Measurements from ENCODE around the gene PLCH1.
A peak's percentile ranks its signal among the peaks of the same experiment; 100 is the strongest.

PLCH1 gene, protein sequence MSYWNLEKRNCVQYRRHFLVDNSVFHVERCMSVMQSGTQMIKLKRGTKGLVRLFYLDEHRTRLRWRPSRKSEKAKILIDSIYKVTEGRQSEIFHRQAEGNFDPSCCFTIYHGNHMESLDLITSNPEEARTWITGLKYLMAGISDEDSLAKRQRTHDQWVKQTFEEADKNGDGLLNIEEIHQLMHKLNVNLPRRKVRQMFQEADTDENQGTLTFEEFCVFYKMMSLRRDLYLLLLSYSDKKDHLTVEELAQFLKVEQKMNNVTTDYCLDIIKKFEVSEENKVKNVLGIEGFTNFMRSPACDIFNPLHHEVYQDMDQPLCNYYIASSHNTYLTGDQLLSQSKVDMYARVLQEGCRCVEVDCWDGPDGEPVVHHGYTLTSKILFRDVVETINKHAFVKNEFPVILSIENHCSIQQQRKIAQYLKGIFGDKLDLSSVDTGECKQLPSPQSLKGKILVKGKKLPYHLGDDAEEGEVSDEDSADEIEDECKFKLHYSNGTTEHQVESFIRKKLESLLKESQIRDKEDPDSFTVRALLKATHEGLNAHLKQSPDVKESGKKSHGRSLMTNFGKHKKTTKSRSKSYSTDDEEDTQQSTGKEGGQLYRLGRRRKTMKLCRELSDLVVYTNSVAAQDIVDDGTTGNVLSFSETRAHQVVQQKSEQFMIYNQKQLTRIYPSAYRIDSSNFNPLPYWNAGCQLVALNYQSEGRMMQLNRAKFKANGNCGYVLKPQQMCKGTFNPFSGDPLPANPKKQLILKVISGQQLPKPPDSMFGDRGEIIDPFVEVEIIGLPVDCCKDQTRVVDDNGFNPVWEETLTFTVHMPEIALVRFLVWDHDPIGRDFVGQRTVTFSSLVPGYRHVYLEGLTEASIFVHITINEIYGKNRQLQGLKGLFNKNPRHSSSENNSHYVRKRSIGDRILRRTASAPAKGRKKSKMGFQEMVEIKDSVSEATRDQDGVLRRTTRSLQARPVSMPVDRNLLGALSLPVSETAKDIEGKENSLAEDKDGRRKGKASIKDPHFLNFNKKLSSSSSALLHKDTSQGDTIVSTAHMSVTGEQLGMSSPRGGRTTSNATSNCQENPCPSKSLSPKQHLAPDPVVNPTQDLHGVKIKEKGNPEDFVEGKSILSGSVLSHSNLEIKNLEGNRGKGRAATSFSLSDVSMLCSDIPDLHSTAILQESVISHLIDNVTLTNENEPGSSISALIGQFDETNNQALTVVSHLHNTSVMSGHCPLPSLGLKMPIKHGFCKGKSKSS (N-terminal part only)

DNA sequence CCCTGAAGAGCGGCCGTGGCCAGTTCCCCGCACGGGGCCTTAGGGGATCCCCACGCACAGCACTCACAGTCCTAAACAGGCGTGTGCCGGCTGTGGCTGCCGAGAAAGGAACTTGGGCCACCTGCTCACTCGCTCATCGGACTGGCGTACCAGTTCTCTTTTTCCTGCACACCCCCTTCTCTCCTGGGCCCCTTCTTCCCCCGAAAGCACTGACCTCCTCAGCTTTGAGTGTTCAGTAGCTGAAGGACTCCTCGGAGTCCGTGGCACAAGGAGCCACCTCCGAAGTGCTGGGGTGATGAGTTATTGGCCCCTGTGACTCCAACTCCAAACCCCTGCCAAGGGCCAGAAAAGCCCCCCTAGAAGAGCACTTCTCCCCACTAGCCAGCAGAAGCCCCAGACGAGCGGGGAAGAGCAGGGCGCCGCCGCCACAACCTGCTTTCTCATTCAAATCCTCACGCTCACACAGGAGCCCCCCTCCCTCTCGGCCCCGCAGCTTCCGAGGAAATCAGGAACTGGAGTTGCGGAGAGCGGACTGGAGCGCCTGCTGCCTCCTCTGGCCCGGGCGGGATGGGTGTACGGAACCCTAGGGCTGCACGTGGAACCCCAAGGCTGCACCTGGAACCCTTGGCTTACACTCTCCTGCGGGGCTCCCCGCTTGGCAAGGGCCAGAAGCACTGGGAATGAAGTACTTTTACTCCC is at the start of gene PLCH1:
PLCH1 (minus strand) TSS at position 446 of the 699 bp plus-strand sequence. CDS start 40,847 bp downstream, outside the sequence.
- POLR2A ChIA-PET: interaction anchor here (0.8 to 1.0 kb wide), 2 partner anchors 61 to 101 kb away, joined by 3 to 4 read pairs; partner anchors contain the start of gene C3orf33
- Histone ChIP-seq H3K27ac (ENCODE audit: extremely low read depth, low read depth, low read length) (peak within 1 kb of the TSS; percentile 56; the same call in 1 of the 2 replicates), H3K4me3 (ENCODE audit: low read depth, low read length) (peak within 1 kb of the TSS; percentile 94), H3K36me3 (ENCODE audit: control insufficient read depth in 2 of 2, insufficient read depth in 1 of 2, low read length in 2 of 2) (no peaks in the 10 kb centered on the region), H3K4me1 (ENCODE audit: control insufficient read depth, insufficient read depth, low read length) (peaks cover 16% of the 10 kb centered on the region), H3K9me3 (ENCODE audit: control insufficient read depth, insufficient read depth, low read depth, low read length) (no peaks in the 10 kb centered on the region)
- CTCF ChIA-PET: no interaction called here
- TF ChIP-seq ZNF10 (tag by site-specific recombination; IDR thresholded peaks at IDR 0.05) (no peak), SP7 (tag by site-specific recombination; IDR thresholded peaks at IDR 0.05) (peak; percentile 38; the same call in 1 of the 2 replicates), ZNF610 (tag by site-specific recombination; IDR thresholded peaks at IDR 0.05; ENCODE audit: borderline replicate concordance) (no peak), ZNF37A (tag by site-specific recombination; IDR thresholded peaks at IDR 0.05) (no peak), ZXDB (tag by site-specific recombination; IDR thresholded peaks at IDR 0.05) (peak; percentile 24; the same call in 1 of the 2 replicates), TRIM28 (IDR thresholded peaks at IDR 0.05; ENCODE audit: borderline replicate concordance, low read length) (0 out of 2 replicates have a peak, but pooled peaks have one; percentile 27), ZNF626 (tag by site-specific recombination; IDR thresholded peaks at IDR 0.05) (no peak), ZBTB8A (tag by site-specific recombination; IDR thresholded peaks at IDR 0.05) (peak; percentile 52), ZBTB20 (tag by site-specific recombination; IDR thresholded peaks at IDR 0.05) (peak; percentile 65; the same call in 1 of the 2 replicates), SCRT1 (tag by site-specific recombination; IDR thresholded peaks at IDR 0.05; ENCODE audit: borderline replicate concordance) (no peak), ZSCAN30 (tag by site-specific recombination; IDR thresholded peaks at IDR 0.05) (0 out of 2 replicates have a peak, but pooled peaks have one; percentile 75), ZEB2 (tag by site-specific recombination; IDR thresholded peaks at IDR 0.05) (0 out of 2 replicates have a peak, but pooled peaks have one; percentile 19), ZNF544 (tag by site-specific recombination; IDR thresholded peaks at IDR 0.05) (no peak), ZNF19 (tag by site-specific recombination; IDR thresholded peaks at IDR 0.05; ENCODE audit: low read depth) (no peak), GLIS2 (tag by site-specific recombination; IDR thresholded peaks at IDR 0.05) (0 out of 2 replicates have a peak, but pooled peaks have one; percentile 46), ZNF138 (tag by site-specific recombination; IDR thresholded peaks at IDR 0.05; ENCODE audit: borderline replicate concordance) (no peak)
- TF ChIP-seq, protein P1, sequence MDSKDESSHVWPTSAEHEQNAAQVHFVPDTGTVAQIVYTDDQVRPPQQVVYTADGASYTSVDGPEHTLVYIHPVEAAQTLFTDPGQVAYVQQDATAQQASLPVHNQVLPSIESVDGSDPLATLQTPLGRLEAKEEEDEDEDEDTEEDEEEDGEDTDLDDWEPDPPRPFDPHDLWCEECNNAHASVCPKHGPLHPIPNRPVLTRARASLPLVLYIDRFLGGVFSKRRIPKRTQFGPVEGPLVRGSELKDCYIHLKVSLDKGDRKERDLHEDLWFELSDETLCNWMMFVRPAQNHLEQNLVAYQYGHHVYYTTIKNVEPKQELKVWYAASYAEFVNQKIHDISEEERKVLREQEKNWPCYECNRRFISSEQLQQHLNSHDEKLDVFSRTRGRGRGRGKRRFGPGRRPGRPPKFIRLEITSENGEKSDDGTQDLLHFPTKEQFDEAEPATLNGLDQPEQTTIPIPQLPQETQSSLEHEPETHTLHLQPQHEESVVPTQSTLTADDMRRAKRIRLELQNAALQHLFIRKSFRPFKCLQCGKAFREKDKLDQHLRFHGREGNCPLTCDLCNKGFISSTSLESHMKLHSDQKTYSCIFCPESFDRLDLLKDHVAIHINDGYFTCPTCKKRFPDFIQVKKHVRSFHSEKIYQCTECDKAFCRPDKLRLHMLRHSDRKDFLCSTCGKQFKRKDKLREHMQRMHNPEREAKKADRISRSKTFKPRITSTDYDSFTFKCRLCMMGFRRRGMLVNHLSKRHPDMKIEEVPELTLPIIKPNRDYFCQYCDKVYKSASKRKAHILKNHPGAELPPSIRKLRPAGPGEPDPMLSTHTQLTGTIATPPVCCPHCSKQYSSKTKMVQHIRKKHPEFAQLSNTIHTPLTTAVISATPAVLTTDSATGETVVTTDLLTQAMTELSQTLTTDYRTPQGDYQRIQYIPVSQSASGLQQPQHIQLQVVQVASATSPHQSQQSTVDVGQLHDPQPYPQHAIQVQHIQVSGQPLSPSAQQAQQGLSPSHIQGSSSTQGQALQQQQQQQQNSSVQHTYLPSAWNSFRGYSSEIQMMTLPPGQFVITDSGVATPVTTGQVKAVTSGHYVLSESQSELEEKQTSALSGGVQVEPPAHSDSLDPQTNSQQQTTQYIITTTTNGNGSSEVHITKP (tag by site-specific recombination; IDR thresholded peaks at IDR 0.05): peak; percentile 63
- TF ChIP-seq, protein P2, sequence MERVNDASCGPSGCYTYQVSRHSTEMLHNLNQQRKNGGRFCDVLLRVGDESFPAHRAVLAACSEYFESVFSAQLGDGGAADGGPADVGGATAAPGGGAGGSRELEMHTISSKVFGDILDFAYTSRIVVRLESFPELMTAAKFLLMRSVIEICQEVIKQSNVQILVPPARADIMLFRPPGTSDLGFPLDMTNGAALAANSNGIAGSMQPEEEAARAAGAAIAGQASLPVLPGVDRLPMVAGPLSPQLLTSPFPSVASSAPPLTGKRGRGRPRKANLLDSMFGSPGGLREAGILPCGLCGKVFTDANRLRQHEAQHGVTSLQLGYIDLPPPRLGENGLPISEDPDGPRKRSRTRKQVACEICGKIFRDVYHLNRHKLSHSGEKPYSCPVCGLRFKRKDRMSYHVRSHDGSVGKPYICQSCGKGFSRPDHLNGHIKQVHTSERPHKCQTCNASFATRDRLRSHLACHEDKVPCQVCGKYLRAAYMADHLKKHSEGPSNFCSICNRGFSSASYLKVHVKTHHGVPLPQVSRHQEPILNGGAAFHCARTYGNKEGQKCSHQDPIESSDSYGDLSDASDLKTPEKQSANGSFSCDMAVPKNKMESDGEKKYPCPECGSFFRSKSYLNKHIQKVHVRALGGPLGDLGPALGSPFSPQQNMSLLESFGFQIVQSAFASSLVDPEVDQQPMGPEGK (tag by site-specific recombination; IDR thresholded peaks at IDR 0.05): peak; percentile 51
- TF ChIP-seq, protein P3, sequence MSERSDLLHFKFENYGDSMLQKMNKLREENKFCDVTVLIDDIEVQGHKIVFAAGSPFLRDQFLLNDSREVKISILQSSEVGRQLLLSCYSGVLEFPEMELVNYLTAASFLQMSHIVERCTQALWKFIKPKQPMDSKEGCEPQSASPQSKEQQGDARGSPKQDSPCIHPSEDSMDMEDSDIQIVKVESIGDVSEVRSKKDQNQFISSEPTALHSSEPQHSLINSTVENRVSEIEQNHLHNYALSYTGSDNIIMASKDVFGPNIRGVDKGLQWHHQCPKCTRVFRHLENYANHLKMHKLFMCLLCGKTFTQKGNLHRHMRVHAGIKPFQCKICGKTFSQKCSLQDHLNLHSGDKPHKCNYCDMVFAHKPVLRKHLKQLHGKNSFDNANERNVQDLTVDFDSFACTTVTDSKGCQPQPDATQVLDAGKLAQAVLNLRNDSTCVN (tag by site-specific recombination; optimal IDR thresholded peaks at IDR 0.05): peak; percentile 21
- TF ChIP-seq, protein P4, sequence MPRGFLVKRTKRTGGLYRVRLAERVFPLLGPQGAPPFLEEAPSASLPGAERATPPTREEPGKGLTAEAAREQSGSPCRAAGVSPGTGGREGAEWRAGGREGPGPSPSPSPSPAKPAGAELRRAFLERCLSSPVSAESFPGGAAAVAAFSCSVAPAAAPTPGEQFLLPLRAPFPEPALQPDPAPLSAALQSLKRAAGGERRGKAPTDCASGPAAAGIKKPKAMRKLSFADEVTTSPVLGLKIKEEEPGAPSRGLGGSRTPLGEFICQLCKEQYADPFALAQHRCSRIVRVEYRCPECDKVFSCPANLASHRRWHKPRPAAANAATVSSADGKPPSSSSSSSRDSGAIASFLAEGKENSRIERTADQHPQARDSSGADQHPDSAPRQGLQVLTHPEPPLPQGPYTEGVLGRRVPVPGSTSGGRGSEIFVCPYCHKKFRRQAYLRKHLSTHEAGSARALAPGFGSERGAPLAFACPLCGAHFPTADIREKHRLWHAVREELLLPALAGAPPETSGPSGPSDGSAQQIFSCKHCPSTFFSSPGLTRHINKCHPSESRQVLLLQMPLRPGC (tag by site-specific recombination; IDR thresholded peaks at IDR 0.05): 0 out of 2 replicates have a peak, but pooled peaks have one; percentile 12
